Hematopoietic multipotent progenitor cell treated with erythropoietin and hydrocortisone succinate and interleukin-3 and kit ligand, for 17 days (in vitro differentiated cells): Measurements from ENCODE around the gene MX1.

Source experiments
- DNase-seq: peaks from one replicate; pipeline ENCODE4 v3.0.0-alpha.2; 2015; ENCODE audit warnings: low spot score

The MX1 gene

GRCh38 chr21:41432562-41433460, 6.8 kb downstream of the MX1 start:
- DNase-seq: no peak

DNA sequence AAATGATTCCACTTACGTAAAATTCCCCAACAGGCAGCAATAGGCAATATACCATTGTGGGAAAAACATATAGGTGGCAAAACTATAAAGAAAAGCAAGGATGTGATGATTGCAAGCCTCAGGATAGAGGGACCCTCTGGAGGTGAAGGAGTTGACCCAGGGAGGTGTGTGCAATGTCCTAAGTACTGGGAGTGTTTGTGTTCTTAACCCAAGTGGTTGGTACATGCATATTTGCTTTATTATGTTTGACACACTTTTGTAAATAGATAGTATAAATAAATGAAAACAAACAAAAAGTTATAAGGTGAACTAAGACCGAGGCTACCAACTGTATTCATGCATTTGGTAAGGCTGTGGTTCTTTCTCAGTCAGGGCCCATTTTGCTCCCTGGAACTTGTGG, 7.5 kb downstream of the MX1 start:
- DNase-seq: no peak

DNA sequence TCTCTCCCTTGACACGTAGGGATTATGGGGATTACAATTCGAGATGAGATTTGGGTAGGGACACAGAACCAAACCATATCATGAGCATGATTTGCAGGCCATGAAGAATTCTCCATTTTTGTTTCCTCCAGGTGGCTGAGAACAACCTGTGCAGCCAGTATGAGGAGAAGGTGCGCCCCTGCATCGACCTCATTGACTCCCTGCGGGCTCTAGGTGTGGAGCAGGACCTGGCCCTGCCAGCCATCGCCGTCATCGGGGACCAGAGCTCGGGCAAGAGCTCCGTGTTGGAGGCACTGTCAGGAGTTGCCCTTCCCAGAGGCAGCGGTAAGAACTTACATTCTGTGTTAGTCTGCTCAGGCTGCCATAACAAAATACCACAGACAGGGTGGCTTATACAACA, 9.7 kb downstream of the MX1 start:
- DNase-seq: no peak

- no peak for DNase-seq
Measured at GRCh38 chr21:41437729-41438128, 11.7 kb downstream of the MX1 start.

DNA sequence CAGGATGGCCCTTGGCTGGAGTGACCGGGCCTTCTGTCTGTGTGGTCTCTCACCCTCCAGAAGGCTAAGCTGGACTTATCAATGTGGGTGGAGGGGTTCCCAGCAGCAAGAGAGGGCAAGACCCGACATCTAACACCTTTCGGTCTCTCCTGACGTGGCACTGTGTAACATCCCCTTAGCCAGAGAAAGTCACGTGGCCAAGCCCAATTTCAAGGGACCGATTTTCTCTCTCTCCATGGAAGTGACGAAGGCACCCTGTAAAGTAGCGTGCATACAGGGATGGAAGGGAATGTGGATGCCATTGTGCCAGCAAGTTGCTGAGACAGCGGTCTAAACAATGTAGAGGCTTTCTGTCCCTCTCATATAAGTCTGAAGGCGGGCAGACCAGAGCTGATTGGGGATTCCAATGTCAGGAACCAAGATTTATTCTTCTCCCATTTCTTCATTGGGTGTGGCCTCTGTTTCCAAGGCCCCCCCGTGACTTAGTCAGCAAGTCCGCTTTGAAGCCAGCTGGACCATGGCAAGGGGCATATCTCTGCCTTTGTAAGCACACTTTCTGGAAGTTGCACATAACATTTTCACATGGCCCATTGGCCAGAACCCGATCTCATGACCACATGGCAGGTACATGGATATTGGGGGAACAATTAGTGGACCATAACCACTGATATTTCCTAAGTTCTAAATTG, 12.5 kb downstream of the MX1 start:
- no peak for DNase-seq

GRCh38 chr21:41439248-41439647, 13.2 kb downstream of the MX1 start:
- no peak for DNase-seq

GRCh38 chr21:41441546-41441945, 15.5 kb downstream of the MX1 start:
- no peak for DNase-seq

- DNase-seq: no peak
Measured at GRCh38 chr21:41442481-41443186, 16.6 kb downstream of the MX1 start.

- no peak for DNase-seq
Measured at GRCh38 chr21:41443562-41443961, 17.5 kb downstream of the MX1 start.

DNA sequence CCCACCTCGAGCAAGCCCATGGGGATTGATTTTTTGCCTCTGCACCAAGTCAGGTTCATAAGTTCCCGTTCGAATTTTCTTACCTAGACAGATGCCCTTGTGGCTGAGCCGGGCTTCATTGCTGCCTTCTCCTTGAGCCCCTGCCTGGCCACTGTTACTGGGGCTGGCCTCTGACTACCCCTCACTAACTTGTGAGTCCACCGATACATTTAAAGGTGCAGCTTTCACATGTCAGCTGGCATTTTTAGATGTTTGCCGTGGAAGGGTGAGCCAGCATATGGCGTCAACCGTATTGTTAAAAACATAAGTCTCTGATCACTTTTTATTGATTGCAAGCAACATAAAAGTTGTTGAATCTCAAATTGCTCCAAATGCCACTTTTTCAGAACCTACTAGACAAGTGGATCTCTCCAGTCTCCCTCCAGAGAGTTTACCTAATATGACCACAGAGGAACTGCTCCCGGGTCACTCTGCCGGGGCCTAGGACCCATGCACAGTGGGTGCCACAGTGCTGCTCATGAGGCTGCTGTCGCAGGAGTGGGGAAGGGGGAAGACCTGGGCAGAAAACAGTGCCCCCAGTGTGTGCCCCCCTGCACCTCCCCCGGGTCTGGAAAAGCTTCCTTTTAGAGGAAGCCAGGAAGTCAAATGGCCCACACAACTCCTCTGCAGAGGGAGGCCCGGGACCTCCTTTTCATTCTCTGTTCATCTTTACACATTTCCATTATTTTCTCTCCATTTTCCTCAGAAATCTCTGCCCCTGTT, 18.8 kb downstream of the MX1 start:
- no peak for DNase-seq

DNA sequence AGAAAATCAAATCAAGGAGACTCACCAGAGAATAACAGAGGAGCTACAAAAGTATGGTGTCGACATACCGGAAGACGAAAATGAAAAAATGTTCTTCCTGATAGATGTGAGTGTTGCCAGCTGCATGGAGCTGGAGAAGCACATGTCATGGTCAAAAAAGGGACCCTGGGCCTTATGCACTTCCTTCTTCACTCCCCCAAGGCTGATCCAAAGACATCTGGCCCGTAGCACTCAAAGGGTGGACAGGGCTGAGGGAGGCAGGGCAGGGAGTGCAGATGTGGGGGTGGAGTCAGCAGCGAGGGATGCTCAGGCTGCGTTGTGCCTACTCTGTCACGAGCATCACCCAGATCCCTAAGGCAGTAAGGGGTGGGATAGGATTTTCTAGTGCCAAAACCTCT, 19.4 kb downstream of the MX1 start:
- DNase-seq: no peak

- DNase-seq: no peak
Measured at GRCh38 chr21:41446586-41446985, 20.5 kb downstream of the MX1 start.

DNA sequence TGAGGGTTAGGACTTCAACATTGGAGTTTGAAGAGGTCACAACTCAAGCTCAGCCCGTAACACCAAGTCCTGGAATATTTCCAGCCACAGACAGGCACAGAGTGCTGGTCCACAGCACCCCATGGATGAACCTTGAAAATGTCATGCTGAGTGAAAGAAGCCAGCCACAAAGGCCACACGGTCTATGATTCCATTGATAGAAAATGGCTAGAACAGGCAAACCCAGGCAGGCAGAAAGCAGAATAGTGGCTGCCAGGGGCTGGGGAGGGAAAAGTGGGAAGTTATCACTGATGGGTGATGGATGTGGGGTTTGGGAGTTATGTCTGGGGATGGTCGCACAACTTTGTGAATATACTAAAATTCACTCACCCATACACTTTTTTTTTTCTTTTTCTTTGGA, 21.3 kb downstream of the MX1 start:
- DNase-seq: no peak

GRCh38 chr21:41449613-41450012, 23.6 kb downstream of the MX1 start:
- no peak for DNase-seq

DNA sequence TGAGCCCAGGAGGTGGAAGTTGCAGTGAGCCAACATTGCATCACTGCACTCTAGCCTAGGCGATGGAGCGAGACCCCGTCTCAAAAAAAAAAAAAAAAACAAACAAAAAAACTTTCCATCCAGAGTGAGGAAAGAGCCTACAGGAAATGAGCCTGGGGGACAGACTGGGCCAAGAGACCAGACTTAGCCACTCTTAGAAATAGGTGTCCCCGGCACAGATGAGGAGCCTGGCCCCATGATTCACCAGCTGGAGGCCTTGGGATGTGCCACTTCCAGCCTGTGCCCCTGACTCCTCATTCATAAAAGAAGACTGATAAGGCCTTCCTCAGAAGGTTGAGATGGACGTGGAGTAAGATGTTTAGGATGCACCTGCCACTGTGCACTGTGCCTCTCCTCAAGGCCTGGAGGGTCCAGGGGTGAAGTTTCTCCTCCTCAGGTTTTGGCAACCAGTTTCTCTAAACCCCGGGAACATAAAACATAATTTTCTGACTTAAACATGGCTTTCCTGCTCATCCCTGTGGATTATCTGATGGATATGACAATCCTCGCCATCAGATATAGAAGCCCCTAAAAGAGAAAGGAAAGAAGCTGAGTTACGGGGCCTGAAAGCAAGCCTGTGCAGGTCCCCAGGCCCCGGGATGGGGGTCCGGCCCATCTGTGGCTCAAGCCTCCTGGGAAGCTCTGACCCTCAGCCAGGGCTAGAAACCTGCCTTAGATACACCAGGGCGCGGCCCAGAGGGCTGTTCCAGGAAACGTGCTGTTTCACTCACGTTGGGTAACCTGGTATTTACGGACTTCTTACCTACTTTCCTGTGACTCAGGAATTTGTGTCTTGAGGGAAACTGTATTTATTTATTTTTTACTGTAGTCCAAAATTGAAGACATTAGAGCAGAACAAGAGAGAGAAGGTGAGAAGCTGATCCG, 26.0 kb downstream of the MX1 start:
- no peak for DNase-seq

GRCh38 chr21:41453198-41453597, 27.2 kb downstream of the MX1 start:
- no peak for DNase-seq

DNA sequence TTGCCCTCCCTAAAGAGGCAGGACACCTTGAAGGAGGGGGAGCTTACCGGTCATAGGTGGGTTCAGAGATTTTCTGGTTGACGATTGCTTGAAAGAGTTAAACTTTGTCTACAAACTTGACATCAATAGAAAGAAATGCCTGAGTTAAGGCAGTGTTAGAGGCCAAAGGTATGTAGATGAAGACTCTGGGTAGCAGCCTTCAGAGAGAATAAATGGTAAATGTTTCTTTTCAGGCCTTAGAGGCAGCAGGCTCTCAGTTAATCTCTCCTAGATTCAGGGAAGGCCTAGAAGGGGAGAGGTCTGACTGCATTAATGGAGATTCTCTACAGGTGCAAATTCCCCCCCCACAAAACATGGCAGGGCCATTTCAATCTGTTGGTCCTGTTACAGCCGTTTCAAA, 27.7 kb downstream of the MX1 start:
- DNase-seq: no peak

DNA sequence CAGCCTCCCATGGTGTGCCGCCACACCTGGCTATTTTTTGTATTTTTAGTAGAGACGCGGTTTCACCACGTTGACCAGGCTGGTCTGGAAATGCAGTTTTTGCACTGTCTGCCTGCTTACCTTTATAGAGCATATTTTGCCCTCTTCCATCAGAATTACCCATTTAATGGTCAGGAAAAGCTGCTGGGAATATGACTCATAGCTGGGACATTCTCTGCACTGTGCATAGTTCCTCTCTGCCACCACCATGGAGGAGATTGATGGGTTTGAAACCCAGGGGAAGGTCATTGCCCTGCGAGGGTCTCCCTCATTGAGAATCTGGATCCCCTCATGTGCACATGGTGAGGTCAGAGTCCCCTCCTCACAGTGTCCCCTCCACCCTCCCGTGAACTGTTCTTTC, 32.1 kb downstream of the MX1 start:
- no peak for DNase-seq

GRCh38 chr21:41458559-41458958, 32.5 kb downstream of the MX1 start:
- DNase-seq: no peak

DNA sequence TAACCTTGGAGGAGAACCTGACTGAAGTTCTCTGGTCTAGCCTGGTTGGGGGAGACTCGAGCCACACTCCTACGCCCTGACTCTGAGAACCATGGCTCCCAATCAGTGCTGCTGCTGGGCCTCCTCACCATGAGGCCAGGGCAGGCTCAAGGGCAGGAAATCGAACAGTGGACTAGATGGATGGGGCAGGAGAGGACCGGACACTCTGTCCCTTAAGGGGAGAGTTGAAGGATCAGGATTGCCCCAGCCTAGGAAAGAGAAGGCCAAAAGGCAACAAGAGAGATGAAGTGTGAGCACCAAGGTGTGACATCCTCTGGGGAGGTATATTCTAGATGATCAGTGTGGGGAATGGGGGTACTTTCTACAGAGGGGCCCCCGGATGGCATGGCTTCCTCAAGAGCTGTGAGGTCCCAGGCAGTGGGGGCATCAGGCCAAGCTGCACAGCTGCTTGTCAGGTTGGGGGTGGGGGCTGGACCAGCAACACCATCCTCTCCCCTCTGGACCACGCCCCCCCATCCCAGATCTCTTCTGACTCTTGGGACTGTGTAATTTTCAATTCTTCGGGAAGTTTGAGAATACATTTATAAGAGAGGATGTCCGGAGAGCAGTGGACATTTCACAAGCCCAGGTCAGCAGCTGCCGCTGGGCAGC, 34.0 kb downstream of the MX1 start:
- DNase-seq: no peak
